ENCODE results near the gene CSK.

DNA sequence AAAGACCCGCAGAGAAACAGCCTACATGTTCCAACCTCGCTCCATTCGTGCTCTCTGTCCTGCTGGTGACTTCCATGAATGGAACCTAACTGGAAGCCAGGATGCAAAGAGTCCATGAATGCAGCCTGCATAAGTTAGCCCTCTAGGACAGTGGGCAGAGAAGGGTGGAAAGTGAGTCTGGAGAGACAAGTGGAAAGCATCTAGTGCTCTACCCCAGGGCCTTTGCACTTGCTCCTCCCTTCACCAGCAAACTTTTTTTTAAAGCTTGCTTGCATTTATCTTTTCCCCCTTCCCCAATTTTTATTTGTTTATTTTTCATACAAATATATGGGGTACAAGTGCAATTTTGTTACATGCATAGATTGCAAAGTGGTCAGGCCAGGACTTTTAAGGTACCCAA, 48.6 kb upstream of the CSK start:
- TF ChIP-seq, protein P1, sequence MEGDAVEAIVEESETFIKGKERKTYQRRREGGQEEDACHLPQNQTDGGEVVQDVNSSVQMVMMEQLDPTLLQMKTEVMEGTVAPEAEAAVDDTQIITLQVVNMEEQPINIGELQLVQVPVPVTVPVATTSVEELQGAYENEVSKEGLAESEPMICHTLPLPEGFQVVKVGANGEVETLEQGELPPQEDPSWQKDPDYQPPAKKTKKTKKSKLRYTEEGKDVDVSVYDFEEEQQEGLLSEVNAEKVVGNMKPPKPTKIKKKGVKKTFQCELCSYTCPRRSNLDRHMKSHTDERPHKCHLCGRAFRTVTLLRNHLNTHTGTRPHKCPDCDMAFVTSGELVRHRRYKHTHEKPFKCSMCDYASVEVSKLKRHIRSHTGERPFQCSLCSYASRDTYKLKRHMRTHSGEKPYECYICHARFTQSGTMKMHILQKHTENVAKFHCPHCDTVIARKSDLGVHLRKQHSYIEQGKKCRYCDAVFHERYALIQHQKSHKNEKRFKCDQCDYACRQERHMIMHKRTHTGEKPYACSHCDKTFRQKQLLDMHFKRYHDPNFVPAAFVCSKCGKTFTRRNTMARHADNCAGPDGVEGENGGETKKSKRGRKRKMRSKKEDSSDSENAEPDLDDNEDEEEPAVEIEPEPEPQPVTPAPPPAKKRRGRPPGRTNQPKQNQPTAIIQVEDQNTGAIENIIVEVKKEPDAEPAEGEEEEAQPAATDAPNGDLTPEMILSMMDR (IDR thresholded peaks at IDR 0.05; ENCODE audit: low read depth, low read length, poor library complexity, severe bottlenecking) = no peak
- no peak for TF ChIP-seq EZH2phosphoT487 (IDR thresholded peaks at IDR 0.05; ENCODE audit: borderline replicate concordance, low read length)

Measured in DOHH2 (cell line).